Endothelial cell (in vitro differentiated cells): ENCODE results near the gene LSS. TPM values are rescaled to one million over a fixed set of nuclear protein-coding genes. Genes with fewer than 3 reads are reported as not detected.

ENCODE experiments used
- DNase-seq: peaks from one replicate; pipeline ENCODE4 v3.0.0; 2021; ENCODE audit warnings: low spot score
- H3K27ac Mint-ChIP-seq: one replicate; pipeline ENCODE4 v1.8.0; 2021; ENCODE audit warnings: mixed read lengths, inconsistent platforms; ENCODE audit not compliant: unreplicated experiment
- H3K27me3 Mint-ChIP-seq: one replicate; pipeline ENCODE4 v1.8.0; 2021; ENCODE audit warnings: mild to moderate bottlenecking, moderate library complexity, mixed read lengths, inconsistent platforms; ENCODE audit not compliant: unreplicated experiment
- H3K36me3 Mint-ChIP-seq: one replicate; pipeline ENCODE4 v1.8.0; 2021; ENCODE audit warnings: mild to moderate bottlenecking, low read depth, mixed read lengths, inconsistent platforms; ENCODE audit not compliant: unreplicated experiment
- H3K4me1 Mint-ChIP-seq: one replicate; pipeline ENCODE4 v1.8.0; 2021; ENCODE audit warnings: mild to moderate bottlenecking, mixed read lengths, inconsistent platforms; ENCODE audit not compliant: unreplicated experiment
- H3K4me3 Mint-ChIP-seq: one replicate; pipeline ENCODE4 v1.8.0; 2021; ENCODE audit warnings: mild to moderate bottlenecking, mixed read lengths, inconsistent platforms; ENCODE audit not compliant: unreplicated experiment
- H3K9me3 Mint-ChIP-seq: one replicate; pipeline ENCODE4 v1.8.0; 2021; ENCODE audit warnings: mixed read lengths, inconsistent platforms; ENCODE audit not compliant: unreplicated experiment
- total RNA-seq: library from RNA; stranded (reverse); fragmentation: NEBNext Ultra II Directional; extraction: Animal tissue kit (Norgen Biotek cat#: 25700); gene quantifications from one replicate; pipeline ENCODE4 v1.2.1, GENCODE V29; 2021; ENCODE audit not compliant: unreplicated experiment
- TF ChIP-seq, protein P1 (sequence below): fragments of 200-600 bp; sonication (generic); IDR thresholded peaks from one replicate; pipeline ENCODE4 v1.5.0; 2021; ENCODE audit warnings: antibody characterized with exemption; ENCODE audit not compliant: unreplicated experiment

LSS gene
- total RNA-seq, 1 donor from 2014 or later = 157 TPM

DNA sequence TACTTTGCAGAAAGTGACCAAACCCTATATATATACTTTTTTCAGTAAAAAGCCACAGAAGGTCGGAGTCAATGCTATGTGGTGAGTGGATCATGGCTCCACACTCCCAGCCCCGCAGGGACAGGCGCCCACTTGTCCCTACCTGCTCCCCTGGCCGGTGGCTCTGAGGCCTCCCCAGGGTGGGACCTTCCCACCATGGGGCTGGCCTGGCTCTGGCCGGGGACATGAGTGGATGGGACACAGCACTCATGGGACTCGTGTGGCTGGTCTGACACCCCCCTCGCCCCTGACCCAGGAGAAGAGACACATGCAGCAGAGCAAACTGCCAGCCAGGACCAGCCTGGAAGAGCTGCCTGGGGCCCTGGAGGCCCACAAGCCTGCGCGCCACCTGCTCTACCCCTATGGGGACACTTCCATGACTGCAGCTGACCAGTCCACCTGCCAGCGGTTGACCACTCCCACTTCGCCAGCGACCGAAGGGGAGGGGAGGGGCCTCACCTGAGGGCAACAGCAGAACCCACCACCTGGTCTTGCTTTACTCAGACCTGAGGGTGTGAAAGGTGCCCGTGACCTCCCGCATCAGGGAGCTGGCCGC, 46.5 kb downstream of the LSS start:
- H3K4me1 Mint-ChIP-seq = peaks cover 6% of the 10 kb centered on the region
- no peak overlapping the region for H3K27ac Mint-ChIP-seq
- no peaks in the 10 kb centered on the region for H3K9me3 Mint-ChIP-seq
- H3K36me3 Mint-ChIP-seq = no peaks in the 10 kb centered on the region
- H3K27me3 Mint-ChIP-seq = peaks cover 2% of the 10 kb centered on the region
- no peak for DNase-seq
- H3K4me3 Mint-ChIP-seq = no peak overlapping the region
- TF ChIP-seq, protein P1, sequence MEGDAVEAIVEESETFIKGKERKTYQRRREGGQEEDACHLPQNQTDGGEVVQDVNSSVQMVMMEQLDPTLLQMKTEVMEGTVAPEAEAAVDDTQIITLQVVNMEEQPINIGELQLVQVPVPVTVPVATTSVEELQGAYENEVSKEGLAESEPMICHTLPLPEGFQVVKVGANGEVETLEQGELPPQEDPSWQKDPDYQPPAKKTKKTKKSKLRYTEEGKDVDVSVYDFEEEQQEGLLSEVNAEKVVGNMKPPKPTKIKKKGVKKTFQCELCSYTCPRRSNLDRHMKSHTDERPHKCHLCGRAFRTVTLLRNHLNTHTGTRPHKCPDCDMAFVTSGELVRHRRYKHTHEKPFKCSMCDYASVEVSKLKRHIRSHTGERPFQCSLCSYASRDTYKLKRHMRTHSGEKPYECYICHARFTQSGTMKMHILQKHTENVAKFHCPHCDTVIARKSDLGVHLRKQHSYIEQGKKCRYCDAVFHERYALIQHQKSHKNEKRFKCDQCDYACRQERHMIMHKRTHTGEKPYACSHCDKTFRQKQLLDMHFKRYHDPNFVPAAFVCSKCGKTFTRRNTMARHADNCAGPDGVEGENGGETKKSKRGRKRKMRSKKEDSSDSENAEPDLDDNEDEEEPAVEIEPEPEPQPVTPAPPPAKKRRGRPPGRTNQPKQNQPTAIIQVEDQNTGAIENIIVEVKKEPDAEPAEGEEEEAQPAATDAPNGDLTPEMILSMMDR = no peak

DNA sequence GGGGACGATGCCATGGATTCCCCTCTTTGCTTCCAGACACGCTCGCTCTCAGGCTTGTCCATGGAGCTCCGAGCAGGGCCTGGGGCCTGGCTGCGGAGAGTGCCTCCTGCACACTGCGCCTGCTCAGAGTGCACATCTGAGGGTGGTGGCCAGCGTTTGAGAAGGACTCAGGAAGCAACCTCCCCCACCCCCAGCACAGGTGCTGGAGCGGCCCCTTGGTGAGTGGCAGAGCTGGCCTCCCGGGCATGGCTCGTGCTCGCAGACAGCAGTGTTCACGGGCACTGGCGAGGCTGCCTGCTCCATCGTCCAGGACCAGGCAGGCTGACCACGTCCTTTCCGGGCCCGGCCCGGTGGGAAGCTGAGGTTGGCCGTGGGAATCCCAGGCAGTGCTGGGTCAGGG, 47.1 kb downstream of the LSS start:
- TF ChIP-seq, protein P1 = no peak
- no peak overlapping the region for H3K4me3 Mint-ChIP-seq
- H3K27ac Mint-ChIP-seq = no peak overlapping the region
- H3K27me3 Mint-ChIP-seq = peaks cover 2% of the 10 kb centered on the region
- no peak for DNase-seq
- no peaks in the 10 kb centered on the region for H3K36me3 Mint-ChIP-seq
- H3K9me3 Mint-ChIP-seq = no peaks in the 10 kb centered on the region
- peaks cover 6% of the 10 kb centered on the region for H3K4me1 Mint-ChIP-seq

DNA sequence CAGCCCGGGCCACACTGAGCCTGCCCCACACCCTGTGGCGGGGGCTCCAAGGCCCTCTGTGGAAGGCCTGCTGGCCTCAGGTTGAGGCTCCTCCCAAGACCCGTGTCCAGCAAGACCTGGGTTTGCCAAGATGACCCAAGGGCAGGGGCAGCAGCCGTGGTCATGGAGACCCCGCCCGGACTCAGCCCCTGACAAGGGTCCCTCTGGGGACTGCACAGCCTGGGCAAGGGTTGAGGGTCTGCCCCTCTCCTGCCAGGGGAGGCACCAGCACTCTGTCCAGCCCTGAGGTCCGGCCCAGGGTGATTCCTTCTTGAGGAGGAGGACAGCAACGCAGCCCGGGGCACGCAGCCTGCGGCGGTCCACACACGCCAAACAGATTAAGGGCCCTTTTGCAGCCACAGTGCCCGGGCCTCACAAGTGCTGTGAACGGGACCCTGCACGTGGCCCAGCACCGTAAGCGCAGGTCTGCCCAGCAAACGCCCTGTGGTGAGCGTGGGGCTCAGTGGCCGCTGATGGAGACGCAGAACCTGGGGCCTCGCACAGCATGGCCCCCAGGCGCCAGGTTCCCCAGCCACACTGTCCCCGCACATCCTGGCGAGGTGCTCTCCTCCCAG, 47.7 kb downstream of the LSS start:
- H3K4me3 Mint-ChIP-seq = no peak overlapping the region
- H3K27ac Mint-ChIP-seq = no peak overlapping the region
- TF ChIP-seq, protein P1 = no peak
- peaks cover 6% of the 10 kb centered on the region for H3K4me1 Mint-ChIP-seq
- no peaks in the 10 kb centered on the region for H3K9me3 Mint-ChIP-seq
- no peaks in the 10 kb centered on the region for H3K36me3 Mint-ChIP-seq
- peaks cover 2% of the 10 kb centered on the region for H3K27me3 Mint-ChIP-seq
- DNase-seq = no peak

DNA sequence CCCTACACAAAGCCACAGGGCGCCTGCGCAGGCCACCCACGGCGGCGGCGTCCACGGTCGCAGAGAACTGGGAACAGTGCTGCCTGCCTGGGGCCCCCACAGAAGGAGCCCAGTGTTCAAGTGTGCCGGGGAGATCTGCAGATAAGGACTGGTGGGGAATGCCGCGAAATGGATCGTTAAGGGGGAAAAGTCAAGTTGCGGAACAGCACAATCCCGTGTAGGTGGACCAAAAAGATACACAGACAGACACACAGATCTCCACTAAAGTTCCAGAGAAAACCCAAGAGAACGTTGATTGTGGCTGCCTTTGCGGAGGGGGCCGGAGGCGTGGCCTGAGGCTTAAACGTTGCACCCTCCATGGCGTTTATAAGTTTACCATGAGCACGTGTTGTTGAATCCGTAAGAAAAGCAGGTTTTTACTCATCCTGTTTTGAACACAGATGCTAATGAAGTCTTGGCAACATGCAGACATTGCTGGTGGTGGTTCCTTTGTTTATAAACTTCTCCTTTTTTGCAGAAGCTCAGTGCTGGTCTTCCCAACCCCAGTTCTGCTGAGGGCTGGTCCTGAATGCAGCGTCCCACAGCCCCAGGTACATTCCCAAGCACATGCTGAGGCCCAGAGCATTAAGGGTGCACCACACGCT, 48.4 kb downstream of the LSS start:
- DNase-seq = no peak
- Mint-ChIP-seq H3K36me3 (no peaks in the 10 kb centered on the region), H3K27me3 (peaks cover 2% of the 10 kb centered on the region), H3K4me1 (peaks cover under 1% of the 10 kb centered on the region), H3K27ac (no peak overlapping the region), H3K4me3 (no peak overlapping the region), H3K9me3 (no peaks in the 10 kb centered on the region)
- TF ChIP-seq, protein P1 = no peak

DNA sequence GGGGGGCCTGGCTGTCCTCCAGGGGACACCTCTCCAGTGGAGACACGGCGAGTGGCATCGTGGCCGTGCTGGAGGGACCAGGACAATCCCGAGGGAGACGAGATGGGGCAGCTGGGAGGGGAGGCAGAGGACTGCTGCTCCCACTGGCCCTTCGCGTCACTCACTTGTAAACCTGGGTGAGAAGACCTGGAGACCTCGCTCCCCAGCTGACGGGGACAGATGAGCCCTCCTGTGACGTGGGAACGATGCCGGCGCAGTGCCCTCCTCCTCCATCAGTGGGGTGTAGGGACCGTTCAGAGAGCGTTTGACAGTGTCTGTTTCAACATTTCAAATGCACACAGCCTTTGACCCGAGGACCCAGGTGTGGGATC, 48.9 kb downstream of the LSS start:
- Mint-ChIP-seq H3K9me3 (no peaks in the 10 kb centered on the region), H3K36me3 (no peaks in the 10 kb centered on the region), H3K4me1 (no peaks in the 10 kb centered on the region), H3K27me3 (no peaks in the 10 kb centered on the region), H3K4me3 (no peak overlapping the region), H3K27ac (no peak overlapping the region)
- DNase-seq = no peak
- TF ChIP-seq, protein P1 = no peak
